Ramos (cell line): ENCODE results near the gene CHD3.

ENCODE experiments used
- in situ Hi-C: fragments of 300-500 bp; cut with MboI; formaldehyde crosslinking; loops from one replicate; pipeline ENCODE4 v1.14.3; 2022; ENCODE audit warnings: low sequenced_read_pairs; ENCODE audit not compliant: unreplicated experiment

The CHD3 gene

DNA sequence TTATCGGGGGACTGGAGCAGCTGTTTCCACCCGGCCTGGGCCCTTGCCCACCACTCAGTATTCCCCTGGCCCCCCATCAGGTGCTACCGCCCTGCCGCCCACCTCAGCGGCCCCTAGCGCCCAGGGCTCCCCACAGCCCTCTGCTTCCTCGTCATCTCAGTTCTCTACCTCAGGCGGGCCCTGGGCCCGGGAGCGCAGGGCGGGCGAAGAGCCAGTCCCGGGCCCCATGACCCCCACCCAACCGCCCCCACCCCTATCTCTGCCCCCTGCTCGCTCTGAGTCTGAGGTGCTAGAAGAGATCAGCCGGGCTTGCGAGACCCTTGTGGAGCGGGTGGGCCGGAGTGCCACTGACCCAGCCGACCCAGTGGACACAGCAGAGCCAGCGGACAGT, 39.9 kb upstream of the CHD3 start:
- in situ Hi-C loops: loop anchor here (25.0 kb wide), 1 partner anchor 611 kb away; the partner anchor contains the start of genes DVL2, GABARAP and PHF23

DNA sequence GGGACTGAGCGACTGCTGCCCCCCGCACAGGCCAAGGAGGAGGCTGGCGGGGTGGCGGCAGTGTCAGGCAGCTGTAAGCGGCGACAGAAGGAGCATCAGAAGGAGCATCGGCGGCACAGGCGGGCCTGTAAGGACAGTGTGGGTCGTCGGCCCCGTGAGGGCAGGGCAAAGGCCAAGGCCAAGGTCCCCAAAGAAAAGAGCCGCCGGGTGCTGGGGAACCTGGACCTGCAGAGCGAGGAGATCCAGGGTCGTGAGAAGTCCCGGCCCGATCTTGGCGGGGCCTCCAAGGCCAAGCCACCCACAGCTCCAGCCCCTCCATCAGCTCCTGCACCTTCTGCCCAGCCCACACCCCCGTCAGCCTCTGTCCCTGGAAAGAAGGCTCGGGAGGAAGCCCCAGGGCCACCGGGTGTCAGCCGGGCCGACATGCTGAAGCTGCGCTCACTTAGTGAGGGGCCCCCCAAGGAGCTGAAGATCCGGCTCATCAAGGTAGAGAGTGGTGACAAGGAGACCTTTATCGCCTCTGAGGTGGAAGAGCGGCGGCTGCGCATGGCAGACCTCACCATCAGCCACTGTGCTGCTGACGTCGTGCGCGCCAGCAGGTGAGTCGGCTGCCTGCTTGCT, 39.3 kb upstream of the CHD3 start:
- in situ Hi-C loops: loop anchor here (25.0 kb wide), 1 partner anchor 612 kb away; the partner anchor contains the start of genes DVL2, GABARAP and PHF23

DNA sequence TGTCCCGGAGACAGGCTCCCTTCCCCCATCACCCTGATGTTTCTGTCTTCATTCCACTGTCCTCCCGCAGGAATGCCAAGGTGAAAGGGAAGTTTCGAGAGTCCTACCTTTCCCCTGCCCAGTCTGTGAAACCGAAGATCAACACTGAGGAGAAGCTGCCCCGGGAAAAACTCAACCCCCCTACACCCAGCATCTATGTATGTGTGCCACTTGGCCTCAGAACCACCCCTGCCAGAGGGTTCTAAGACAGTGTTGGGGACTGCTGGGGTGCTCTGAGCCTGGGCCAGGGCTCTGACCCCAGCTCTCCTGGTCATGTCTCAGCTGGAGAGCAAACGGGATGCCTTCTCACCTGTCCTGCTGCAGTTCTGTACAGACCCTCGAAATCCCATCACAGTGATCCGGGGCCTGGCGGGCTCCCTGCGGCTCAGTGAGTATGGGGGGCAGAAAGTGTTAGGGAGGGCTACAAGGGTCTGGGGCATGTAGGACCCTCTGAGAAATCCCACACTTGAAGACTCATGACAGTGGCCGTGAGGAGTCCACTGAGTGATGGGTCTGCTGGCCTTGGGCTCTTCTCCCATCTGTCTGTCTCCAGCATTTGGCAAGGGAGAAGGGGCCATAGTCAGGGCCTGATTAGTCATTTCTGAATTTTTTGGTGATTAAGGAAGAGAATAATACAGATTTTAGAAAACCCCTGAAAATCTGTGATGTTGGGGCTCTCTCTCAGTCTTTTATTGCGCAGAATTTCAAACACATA, 38.7 kb upstream of the CHD3 start:
- in situ Hi-C loops: loop anchor here (25.0 kb wide), 1 partner anchor 613 kb away; the partner anchor contains the start of genes DVL2, GABARAP and PHF23

DNA sequence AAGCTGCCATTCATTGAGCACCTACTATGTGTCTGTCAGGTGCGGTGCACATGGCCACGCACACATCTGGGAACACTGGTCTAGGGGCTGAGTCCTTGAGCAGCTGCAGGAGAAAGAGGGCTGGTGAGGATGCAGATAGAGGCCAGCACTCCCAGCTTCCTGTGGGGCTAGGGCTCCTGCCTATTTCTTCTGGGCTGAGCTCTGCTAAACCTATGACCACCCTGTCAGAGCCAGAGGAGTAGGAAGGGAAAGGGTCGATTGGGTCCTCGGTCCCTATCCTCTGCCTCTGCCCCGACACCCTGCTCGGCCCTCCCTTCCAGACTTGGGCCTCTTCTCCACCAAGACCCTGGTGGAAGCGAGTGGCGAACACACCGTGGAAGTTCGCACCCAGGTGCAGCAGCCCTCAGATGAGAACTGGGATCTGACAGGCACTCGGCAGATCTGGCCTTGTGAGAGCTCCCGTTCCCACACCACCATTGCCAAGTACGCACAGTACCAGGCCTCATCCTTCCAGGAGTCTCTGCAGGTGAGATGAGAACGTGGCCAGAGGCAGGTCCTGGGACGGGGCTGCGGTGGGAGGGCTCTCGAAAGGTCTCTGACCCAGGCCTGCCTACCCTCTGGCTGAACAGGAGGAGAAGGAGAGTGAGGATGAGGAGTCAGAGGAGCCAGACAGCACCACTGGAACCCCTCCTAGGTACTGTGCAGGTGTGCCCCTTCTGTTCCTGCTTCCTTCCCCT, 37.7 kb upstream of the CHD3 start:
- in situ Hi-C loops: no loop called here

GRCh38 chr17:7851438-7852261, 36.9 kb upstream of the CHD3 start:
- in situ Hi-C loops: no loop called here

DNA sequence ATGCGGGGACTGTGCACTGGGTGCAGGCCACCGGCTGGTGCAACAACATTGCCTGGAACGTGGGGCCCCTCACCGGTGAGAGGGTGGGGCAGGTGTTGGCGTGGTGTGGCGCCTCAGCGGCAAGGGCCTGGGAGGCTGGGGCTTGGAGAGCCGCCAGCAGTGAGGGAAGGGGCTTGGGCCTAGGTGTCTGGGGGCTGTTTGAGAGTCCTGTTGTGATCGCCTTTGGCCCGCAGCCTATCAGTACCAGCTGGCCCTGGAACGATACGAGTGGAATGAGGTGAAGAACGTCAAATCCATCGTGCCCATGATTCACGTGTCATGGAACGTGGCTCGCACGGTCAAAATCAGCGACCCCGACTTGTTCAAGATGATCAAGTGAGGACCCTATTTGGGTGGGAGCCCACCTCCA, 36.3 kb upstream of the CHD3 start:
- in situ Hi-C loops: no loop called here

DNA sequence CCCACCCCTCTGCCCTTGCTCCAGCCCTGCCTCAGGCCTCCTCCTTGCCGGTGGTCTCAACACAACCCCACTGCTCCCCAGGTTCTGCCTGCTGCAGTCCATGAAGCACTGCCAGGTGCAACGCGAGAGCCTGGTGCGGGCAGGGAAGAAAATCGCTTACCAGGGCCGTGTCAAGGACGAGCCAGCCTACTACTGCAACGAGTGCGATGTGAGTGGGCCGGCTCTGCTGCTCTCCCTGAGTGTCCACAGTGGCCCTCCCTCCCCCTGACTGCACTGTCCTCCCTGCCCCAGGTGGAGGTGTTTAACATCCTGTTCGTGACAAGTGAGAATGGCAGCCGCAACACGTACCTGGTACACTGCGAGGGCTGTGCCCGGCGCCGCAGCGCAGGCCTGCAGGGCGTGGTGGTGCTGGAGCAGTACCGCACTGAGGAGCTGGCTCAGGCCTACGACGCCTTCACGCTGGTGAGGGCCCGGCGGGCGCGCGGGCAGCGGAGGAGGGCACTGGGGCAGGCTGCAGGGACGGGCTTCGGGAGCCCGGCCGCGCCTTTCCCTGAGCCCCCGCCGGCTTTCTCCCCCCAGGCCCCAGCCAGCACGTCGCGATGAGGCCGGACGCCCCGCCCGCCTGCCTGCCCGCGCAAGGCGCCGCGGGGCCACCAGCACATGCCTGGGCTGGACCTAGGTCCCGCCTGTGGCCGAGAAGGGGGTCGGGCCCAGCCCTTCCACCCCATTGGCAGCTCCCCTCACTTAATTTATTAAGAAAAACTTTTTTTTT, 35.5 kb upstream of the CHD3 start:
- in situ Hi-C loops: no loop called here

GRCh38 chr17:7853691-7854038, 34.9 kb upstream of the CHD3 start:
- in situ Hi-C loops: no loop called here

DNA sequence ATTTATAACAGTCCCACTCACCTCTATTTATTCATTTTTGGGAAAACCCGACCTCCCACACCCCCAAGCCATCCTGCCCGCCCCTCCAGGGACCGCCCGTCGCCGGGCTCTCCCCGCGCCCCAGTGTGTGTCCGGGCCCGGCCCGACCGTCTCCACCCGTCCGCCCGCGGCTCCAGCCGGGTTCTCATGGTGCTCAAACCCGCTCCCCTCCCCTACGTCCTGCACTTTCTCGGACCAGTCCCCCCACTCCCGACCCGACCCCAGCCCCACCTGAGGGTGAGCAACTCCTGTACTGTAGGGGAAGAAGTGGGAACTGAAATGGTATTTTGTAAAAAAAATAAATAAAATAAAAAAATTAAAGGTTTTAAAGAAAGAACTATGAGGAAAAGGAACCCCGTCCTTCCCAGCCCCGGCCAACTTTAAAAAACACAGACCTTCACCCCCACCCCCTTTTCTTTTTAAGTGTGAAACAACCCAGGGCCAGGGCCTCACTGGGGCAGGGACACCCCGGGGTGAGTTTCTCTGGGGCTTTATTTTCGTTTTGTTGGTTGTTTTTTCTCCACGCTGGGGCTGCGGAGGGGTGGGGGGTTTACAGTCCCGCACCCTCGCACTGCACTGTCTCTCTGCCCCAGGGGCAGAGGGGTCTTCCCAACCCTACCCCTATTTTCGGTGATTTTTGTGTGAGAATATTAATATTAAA, 34.4 kb upstream of the CHD3 start:
- in situ Hi-C loops: no loop called here

DNA sequence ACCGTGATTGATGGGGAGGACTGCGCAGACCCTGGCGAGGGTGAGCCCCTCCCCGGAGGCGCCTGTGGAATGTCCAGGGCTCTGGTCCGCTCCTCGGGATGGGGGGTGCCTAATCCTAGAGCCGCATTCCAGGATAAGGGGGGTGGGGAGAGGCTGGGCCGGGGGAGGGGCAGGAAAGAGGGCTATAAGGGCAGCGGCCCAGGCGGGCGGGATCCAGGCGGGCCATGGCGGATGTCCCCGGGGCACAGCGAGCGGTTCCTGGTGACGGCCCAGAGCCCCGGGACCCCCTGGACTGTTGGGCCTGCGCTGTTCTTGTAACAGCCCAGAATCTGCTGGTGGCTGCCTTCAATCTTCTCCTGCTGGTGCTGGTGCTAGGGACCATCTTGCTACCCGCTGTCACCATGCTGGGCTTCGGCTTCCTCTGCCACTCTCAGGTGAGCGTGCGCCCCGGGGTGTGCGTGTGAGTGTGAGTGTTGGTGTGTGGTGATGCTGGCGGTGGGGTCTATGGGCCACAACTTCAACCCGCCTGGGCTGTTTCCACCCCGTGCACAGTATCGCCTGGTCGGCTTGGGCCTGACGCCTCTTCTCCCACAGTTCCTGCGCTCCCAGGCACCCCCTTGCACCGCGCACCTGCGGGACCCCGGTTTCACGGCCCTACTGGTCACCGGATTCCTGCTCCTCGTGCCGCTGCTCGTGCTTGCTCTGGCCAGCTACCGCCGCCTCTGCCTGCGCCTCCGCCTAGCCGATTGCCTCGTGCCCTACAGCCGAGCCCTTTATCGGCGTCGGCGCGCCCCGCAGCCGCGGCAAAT, 33.5 kb upstream of the CHD3 start, which contains the start of gene TMEM88:
TSS of gene TMEM88 (plus strand) at position 216 of the 809 bp plus-strand sequence. CDS start at position 225, 9 bp downstream.
- in situ Hi-C loops: no loop called here

DNA sequence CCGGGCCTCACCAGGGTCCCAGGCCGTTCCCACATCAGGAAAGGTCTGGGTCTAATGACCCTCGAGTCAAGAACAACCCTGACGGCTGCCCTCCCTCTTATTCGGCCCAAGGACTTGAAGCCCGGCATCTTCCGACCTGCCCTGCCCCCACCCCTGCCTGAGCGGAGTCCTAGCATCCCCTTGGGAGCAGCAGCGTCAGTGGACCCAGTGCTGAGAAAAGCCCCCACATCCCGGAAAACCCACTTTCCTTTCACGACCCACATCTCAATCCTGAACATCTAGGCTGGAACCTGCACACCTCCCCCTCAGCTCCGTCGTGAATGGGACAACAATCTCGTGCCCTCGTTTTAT, 33.0 kb upstream of the CHD3 start:
- in situ Hi-C loops: no loop called here

DNA sequence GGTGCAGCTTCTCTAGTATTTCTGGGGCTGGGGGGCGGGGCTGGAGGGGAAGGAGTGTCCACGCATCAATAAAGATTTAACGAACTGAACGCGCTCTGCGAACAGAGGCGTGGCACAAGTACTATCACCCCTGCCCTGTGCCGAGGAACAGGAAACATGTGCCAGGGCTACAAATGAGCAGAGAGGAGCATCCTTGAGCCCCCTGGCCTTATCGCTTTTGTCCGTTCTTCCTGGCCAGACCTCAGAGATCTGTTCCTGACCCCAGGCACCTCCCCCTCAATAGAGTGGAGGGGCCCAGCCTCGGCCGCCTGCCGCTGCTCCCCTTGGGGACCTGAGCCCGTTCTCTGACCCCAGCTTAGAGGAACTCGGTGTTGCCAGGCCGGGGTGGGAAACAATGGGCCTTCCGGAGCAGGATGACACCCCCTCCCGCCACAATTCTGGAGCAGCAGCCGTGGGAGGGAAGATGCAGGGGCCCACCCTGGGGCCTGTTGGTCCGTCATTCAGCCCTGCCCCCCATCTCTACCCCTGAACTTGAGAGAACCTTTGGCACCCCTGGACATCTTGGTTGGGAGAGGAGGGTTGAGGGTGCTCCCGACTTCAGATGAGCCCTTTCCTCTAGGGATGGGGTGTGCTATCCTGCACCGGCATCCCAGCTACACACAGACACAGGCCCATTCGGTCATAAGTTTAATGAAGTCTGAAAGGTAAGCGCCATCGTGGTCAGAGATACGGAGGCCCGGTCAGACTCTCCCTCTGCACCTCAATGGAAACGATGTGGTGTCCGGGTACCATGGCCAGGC, 32.4 kb upstream of the CHD3 start:
- in situ Hi-C loops: no loop called here

DNA sequence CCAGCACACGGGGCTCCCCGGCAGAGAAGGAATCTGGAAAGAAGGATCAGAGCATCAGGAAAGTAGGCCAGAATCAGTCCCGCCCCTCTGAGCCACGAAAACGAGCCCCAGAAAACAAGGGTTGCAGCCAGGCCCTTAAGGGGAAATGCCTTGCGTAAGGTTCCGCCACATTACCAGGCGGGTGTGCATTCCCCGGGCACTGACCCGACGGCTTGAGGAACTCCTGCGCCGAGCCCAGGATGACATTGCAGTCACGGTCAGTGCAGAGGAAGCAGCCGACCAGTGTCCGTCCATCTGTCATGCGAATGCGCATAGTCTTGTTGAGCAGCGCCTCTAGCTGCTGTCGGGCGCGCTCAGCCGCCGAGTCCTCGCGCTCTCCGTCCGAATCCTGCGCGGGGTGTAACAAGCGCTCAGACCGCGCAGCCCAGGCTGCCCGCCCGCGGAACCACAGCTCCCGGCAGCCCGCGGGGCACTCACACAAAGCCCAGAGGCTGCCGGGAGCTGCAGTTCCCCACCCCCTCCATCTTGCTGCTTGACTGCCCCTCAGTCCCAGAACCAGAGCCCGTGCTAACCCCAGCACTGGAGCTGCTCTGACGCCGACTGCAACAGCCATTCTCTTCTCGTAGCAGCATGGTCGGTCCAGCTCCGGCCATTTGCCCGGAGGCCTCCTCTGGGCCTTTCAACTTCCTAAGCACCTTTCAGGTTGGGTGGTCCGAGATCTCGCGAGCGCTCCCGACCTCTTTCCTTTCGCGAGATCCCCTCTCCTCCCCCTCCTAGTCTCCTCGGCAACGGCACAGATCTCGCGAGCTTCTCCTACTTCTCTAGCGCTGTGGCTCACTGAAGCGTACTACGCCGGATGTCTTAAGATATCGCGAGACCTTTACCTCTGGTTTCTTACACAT, 31.5 kb upstream of the CHD3 start, which contains the start of gene NAA38:
TSS of gene NAA38 (minus strand) at position 749 of the 902 bp plus-strand sequence. CDS start at position 653, 96 bp downstream.
- in situ Hi-C loops: no loop called here

DNA sequence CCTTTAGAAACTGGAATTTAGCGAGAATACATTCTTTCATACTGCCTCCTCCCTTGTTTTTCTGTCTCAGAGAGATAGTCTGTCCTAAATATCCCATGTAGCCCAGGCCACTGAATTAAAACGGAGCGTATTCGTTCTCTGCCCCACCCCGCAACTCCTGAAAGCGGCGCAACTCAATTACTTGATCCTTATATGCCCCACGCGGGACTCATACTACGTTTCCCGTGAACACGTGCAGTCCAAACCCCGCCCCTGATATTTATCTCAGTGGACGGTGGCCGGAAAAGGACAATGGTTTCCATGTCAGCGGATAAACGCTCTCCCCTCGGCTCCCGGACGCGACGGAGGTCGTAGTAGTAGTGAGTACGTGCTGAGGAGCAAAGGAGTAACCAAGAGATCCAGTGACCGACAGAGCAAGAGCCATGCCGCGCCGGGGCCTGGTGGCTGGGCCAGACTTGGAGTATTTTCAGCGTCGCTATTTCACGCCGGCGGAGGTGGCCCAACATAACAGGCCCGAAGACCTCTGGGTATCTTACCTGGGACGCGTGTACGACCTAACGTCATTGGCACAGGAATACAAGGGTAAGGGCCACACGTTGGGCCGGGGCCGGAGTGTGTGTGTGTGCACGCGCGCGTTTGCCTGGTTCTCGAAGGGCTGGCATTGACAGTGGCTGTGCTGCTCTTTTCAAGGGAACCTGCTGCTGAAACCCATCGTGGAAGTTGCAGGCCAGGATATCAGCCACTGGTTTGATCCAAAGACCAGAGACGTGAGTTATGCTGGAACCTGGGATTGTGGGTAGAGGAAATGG, 30.7 kb upstream of the CHD3 start, which contains the start of gene CYB5D1:
TSS of gene CYB5D1 (plus strand) at position 291 of the 809 bp plus-strand sequence. CDS start at position 423, 132 bp downstream.
- in situ Hi-C loops: no loop called here

- in situ Hi-C loops: no loop called here
These were observed 30.1 kb upstream of the CHD3 start for GRCh38 chr17:7858522-7858810.
